Measurements from ENCODE around the gene SCGN. TPM values are rescaled to one million over a fixed set of nuclear protein-coding genes. Genes with fewer than 3 reads are reported as not detected.
"Not testable (repeated sequence)": the region's sequence is repeated elsewhere in the genome, so short reads cannot be mapped to it uniquely, and the experiment has no call there.

The SCGN gene
- total and polyA plus RNA-seq, 2 of the 13 experiments (the other 11 are each of a cell fraction or from before 2014, with no cell fraction given), result 2.9 to 29.0 TPM

DNA sequence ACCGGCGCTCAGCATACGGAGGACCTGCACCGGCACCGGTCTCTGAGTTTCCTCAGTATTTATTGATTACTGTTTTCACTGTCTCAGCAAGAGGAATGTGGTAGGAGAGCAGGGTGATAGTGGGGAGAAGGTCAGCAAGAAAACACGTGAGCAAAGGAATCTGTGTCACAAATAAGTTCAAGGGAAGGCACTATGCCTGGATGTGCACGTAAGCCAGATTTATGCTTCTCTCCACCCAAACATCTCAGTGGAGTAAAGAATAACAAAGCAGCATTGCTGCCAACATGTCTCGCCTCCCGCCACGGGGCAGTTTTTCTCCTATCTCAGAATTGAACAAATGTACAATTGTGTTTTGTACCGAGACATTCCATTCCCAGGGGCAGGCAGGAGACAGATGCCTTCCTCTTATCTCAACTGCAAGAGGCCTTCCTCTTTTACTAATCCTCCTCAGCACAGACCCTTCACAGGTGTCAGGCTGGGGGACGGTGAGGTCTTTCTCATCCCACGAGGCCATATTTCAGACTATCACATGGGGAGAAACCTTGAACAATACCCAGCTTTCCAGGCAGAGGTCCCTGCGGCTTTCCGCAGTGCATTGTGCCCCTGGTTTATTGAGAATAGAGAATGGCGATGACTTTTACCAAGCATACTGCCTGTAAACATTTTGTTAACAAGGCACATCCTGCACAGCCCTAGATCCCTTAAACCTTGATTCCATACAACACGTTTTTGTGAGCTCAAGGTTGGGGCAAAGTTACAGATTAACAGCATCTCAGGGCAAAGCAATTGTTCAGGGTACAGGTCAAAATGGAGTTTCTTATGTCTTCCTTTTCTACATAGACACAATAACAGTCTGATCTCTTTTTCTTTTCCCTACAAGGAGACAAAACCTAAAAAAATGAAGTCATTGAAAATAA lies 96.8 kb downstream of the SCGN start (continued):
- 0 out of 2 replicates have a peak, but pooled peaks have one; percentile 27 for TF ChIP-seq BRD4 (CRISPR knock-in tag; IDR thresholded peaks at IDR 0.05)
- TF ChIP-seq ZNF629 (CRISPR knock-in tag; conservative IDR thresholded peaks at IDR 0.05), result 0 out of 2 replicates have a peak, but pooled peaks have one; percentile 14
- not testable (repeated sequence) for TF ChIP-seq SOX13 (IDR thresholded peaks at IDR 0.05)
- peak in 1 of 2 experiments; percentile 64; a peak in 2 of 4 replicates for TF ChIP-seq SOX13 (CRISPR knock-in tag; conservative IDR thresholded peaks at IDR 0.05 in 1 of 2, IDR thresholded peaks at IDR 0.05 in 1 of 2)

DNA sequence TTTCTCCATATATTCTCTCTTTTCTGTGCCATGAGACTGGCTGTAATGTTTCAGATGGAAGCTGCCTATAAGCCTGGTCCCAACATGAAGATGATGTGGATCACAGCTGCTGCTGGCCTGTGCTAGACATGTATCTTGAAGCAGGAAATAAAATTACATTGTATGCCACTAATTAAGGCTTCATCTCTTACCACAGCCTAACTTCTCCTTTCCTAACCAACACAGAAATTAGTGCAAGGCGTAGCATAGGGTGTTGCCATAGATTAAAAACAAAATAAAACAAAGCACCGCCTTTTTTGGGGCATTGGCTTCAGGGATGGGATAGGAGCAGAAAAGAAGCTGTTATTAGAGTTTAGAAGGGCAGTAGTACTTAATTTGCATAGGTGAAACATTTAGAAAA lies 97.8 kb downstream of the SCGN start:
- no peak overlapping the region for H2AFZ ChIP-seq (ENCODE audit: low read length)
- no TSS peak for BruUV-seq (replicated peaks)
- no peak for DNase-seq (ENCODE audit: low spot score)
- WGBS (ENCODE audit: low lambda C conversion rate), result 79% methylated on average over 2 of the region's 2 CpGs
- H3K4me3 ChIP-seq (replicated peaks in 1 of 3; ENCODE audit: insufficient read depth in 1 of 3, low read depth in 2 of 3, low read length in 3 of 3), result no peak overlapping the region
- H3K79me2 ChIP-seq (ENCODE audit: insufficient read depth, low read length), result no peaks in the 10 kb centered on the region
- intact Hi-C loops (cut with micrococcal nuclease; ENCODE audit: unreplicated experiment), result loop anchor here (2.0 kb wide), 1 partner anchor 29 kb away; no protein-coding TSS in a partner anchor
- H3K27me3 ChIP-seq (ENCODE audit: control insufficient read depth in 1 of 2, insufficient read depth in 2 of 2, low read length in 2 of 2), result no peaks in the 10 kb centered on the region
- no peak for TF ChIP-seq NFRKB (IDR thresholded peaks at IDR 0.05)
- TF ChIP-seq ZNF234 (CRISPR knock-in tag; conservative IDR thresholded peaks at IDR 0.05), result no peak
- TF ChIP-seq IRX3 (CRISPR knock-in tag; IDR thresholded peaks at IDR 0.05; ENCODE audit: borderline replicate concordance, low read depth), result no peak
- no peak for TF ChIP-seq ZNF674 (CRISPR knock-in tag; IDR thresholded peaks at IDR 0.05; ENCODE audit: low read depth)
- no peak for TF ChIP-seq GTF2F1 (IDR thresholded peaks at IDR 0.05; ENCODE audit: low read length)
- no peak for TF ChIP-seq ZKSCAN5 (CRISPR knock-in tag; IDR thresholded peaks at IDR 0.05)
- no peak for TF ChIP-seq ZFP90 (CRISPR knock-in tag; IDR thresholded peaks at IDR 0.05; ENCODE audit: borderline replicate concordance)
- TF ChIP-seq ZNF556 (CRISPR knock-in tag; IDR thresholded peaks at IDR 0.05; ENCODE audit: borderline replicate concordance), result no peak
- TF ChIP-seq ZNF841 (CRISPR knock-in tag; IDR thresholded peaks at IDR 0.05; ENCODE audit: borderline replicate concordance), result no peak
- TF ChIP-seq, protein P1, sequence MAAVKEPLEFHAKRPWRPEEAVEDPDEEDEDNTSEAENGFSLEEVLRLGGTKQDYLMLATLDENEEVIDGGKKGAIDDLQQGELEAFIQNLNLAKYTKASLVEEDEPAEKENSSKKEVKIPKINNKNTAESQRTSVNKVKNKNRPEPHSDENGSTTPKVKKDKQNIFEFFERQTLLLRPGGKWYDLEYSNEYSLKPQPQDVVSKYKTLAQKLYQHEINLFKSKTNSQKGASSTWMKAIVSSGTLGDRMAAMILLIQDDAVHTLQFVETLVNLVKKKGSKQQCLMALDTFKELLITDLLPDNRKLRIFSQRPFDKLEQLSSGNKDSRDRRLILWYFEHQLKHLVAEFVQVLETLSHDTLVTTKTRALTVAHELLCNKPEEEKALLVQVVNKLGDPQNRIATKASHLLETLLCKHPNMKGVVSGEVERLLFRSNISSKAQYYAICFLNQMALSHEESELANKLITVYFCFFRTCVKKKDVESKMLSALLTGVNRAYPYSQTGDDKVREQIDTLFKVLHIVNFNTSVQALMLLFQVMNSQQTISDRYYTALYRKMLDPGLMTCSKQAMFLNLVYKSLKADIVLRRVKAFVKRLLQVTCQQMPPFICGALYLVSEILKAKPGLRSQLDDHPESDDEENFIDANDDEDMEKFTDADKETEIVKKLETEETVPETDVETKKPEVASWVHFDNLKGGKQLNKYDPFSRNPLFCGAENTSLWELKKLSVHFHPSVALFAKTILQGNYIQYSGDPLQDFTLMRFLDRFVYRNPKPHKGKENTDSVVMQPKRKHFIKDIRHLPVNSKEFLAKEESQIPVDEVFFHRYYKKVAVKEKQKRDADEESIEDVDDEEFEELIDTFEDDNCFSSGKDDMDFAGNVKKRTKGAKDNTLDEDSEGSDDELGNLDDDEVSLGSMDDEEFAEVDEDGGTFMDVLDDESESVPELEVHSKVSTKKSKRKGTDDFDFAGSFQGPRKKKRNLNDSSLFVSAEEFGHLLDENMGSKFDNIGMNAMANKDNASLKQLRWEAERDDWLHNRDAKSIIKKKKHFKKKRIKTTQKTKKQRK (IDR thresholded peaks at IDR 0.05; ENCODE audit: low read length), result no peak
- TF ChIP-seq TAF15 (IDR thresholded peaks at IDR 0.05; ENCODE audit: low read depth, low read length, poor library complexity, severe bottlenecking), result no peak
- TF ChIP-seq SNAPC2 (CRISPR knock-in tag; IDR thresholded peaks at IDR 0.05), result no peak
- TF ChIP-seq FOSL2 (CRISPR knock-in tag; IDR thresholded peaks at IDR 0.05), result no peak
- no peak for TF ChIP-seq AHR (CRISPR knock-in tag; IDR thresholded peaks at IDR 0.05)
- TF ChIP-seq TCF7L2 (IDR thresholded peaks at IDR 0.05; ENCODE audit: low read depth, low read length), result no peak
- H3K9ac ChIP-seq (ENCODE audit: insufficient read depth, low read depth, low read length), result no peak overlapping the region
- no peaks in the 10 kb centered on the region for H3K9me3 ChIP-seq (ENCODE audit: low read length)
- H3K36me3 ChIP-seq (replicated peaks in 1 of 2; ENCODE audit: control insufficient read depth in 1 of 2, insufficient read depth in 2 of 2, low read length in 2 of 2), result no peaks in the 10 kb centered on the region
- no peak for ATAC-seq
- ChIA-PET POLR2A (no interaction called here), CTCF (ENCODE audit: low intra/inter-chr PET ratio, low total read pairs) (no interaction called here)
- no peak overlapping the region for H3K27ac ChIP-seq (ENCODE audit: extremely low read length, insufficient read depth, low read length)
- in situ Hi-C loops (cut with HindIII; ENCODE audit: extremely low pct_ligation_motif_present, low pct_unique_long_range_greater_than_20kb), result no loop called here
- no peak overlapping the region for H3K4me2 ChIP-seq (ENCODE audit: low read depth, low read length)
- no peak for FAIRE-seq
- peaks cover 74% of the 10 kb centered on the region for H3K4me1 ChIP-seq (ENCODE audit: insufficient read depth, low read length)
- no peaks in the 10 kb centered on the region for H4K20me1 ChIP-seq (ENCODE audit: insufficient read depth, low read length)
